GM18861 (cell line): ENCODE measurements around the gene DIAPH2.

Experiments
- ATAC-seq: cut with Tn5 transposase; IDR thresholded peaks from one replicate; pipeline ENCODE4 v1.9.1; 2021; ENCODE audit not compliant: unreplicated experiment

The DIAPH2 gene

DNA sequence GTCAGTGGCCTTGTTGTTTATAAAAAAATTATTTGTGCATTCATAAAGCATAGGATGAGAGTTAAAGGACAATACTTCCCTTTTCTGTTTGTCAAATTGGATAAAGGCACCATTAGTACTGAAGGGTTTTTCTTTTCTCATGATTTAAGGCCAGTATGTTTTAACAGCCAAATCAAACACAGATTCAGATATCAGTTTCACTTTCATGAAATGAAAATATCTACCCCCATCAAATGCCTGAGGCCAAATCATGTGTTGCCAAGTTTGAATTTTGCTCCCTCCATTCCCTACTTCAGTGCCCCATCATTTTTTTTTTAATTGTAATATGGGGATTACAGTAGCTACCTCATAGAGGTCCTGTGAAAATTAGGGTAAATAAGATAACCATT is 944.9 kb downstream of the DIAPH2 start:
- no peak for ATAC-seq

DNA sequence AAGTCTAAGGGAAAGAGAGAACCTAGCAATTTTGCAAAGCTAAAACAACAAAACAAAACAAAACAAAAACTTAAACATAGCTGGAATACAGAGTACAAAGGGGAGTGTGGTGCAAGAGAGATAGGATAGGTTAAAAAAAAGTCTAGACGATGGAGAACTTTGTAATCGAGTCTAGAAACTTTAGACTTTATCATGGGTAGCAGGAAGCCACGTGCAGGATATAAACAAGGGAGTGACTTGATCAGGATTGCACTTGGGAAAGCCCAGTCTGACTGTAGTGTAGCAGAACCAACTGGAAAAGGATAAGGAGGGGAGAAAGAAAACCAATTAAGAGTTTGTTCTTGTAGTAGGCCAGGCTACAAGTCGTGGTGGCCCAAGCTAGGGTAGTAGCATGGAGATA is 949.2 kb downstream of the DIAPH2 start:
- no peak for ATAC-seq

DNA sequence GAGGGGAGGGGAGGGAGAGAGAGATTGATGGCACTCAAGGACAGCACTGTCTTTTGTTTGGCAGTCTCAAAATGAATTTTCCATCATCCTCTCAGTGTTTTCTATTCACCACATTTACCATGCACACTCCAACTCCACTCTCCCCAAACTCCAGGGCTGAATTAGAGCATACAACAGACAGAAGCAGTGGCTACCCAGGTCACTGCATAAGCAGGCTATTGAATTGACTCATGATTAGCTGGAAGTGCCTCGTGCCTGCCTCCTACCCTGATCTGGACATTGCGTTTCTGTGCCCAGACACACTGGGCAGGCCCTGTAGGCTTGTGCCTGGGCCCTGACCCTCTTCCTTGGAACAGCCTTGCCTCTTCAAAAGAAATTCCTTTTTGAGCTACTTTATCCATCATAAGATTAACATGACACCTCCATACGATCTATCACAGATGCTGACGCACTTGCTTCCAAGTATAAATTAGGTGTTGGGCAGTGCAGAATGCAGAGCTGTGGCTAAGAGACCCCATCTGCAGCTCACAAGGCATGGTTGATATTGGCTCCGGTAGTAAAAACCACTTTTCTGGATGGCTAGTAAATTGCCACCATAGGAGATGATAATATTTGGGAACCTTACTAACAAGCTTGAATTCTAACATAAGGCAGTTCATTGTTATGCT is 952.0 kb downstream of the DIAPH2 start:
- ATAC-seq = no peak

DNA sequence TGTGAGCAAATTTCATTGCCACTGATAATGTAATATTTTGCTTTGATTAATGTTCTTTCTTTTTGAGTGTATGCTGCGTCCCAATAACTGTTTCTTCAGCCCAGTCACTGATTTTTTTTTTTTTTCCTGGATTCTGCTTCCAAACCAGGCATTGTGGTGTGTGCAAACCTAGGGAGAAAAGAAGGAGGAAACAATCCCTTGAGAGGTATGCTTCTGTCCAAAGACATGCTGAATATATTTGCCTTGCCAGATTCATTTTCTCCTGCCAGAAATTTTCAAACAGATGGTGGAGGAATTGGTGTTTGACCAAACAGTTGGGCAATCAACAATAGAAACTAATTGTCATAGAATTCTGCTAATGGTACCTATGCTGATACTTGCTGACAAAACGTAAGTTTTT is 952.6 kb downstream of the DIAPH2 start:
- no peak for ATAC-seq

DNA sequence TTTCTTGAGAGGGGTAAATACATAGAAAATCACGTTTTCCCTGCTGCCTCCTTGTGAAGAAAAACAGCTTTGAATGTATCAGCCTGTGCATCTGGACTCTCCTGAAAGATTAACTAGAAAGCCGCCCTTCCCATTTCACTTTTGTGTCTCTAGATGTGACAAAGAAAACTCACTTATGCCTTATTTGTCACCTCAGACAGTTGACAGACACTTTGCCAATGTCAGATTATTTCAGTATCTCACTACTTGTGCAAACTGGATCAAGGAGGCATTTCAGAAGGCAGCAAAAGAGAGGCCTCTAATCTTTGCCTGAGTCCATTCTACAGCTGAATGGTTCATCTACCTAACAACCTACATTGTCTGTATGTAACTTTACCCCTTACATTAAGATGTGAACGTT is 954.0 kb downstream of the DIAPH2 start:
- ATAC-seq = no peak

DNA sequence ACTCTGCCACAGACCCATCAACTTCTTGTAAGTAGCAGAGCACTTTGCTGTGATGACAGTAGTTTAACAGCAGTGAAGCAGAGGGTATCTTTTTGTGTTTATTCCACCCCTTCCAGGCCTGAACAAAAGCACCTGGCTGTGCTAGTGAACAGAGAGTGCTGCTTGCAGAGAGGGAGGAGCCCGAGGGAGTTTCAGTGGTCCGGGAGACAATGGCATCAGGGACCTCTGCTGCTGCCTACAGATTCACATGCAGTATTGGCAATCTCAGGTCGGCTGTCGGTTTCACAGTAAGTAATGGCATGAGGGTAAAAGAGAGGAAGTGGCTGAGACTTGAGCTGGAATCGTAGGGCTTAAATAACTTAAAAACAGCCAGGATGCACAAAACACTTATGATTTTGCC is 954.9 kb downstream of the DIAPH2 start:
- no peak for ATAC-seq
